ENCODE results near the gene KCNH1.

KCNH1 gene

GRCh38 chr1:210652329-210652954 is 481.5 kb downstream of the KCNH1 start:
- DNase-seq (ENCODE audit: low spot score): no peak
- TF ChIP-seq CTCF (IDR thresholded peaks at IDR 0.05; ENCODE audit: extremely low read depth, missing control alignments): no peak

- TF ChIP-seq CTCF (IDR thresholded peaks at IDR 0.05; ENCODE audit: extremely low read depth, missing control alignments): no peak
- no peak for DNase-seq (ENCODE audit: low spot score)
These were observed 483.5 kb downstream of the KCNH1 start for GRCh38 chr1:210650403-210650802.

- no peak for DNase-seq (ENCODE audit: low spot score)
- no peak for TF ChIP-seq CTCF (IDR thresholded peaks at IDR 0.05; ENCODE audit: extremely low read depth, missing control alignments)
These were observed 485.2 kb downstream of the KCNH1 start for GRCh38 chr1:210648588-210649269.

- no peak for TF ChIP-seq CTCF (IDR thresholded peaks at IDR 0.05; ENCODE audit: extremely low read depth, missing control alignments)
- no peak for DNase-seq (ENCODE audit: low spot score)
These were observed 486.3 kb downstream of the KCNH1 start for GRCh38 chr1:210647406-210648333.

GRCh38 chr1:210646258-210646616 is 487.7 kb downstream of the KCNH1 start:
- no peak for DNase-seq (ENCODE audit: low spot score)

GRCh38 chr1:210645582-210646257 is 488.2 kb downstream of the KCNH1 start:
- no peak for TF ChIP-seq CTCF (IDR thresholded peaks at IDR 0.05; ENCODE audit: extremely low read depth, missing control alignments)

More at GRCh38 chr1:210646258-210646616, 487.7 kb downstream of the KCNH1 start:
- no peak for TF ChIP-seq CTCF (IDR thresholded peaks at IDR 0.05; ENCODE audit: extremely low read depth, missing control alignments)

More at GRCh38 chr1:210645582-210646257, 488.2 kb downstream of the KCNH1 start:
- no peak for DNase-seq (ENCODE audit: low spot score)
